HCT116 (cell line): Measurements from ENCODE around the gene U2AF2.

Source experiments
- CBX3 ChIP-seq: IDR thresholded peaks from 2 replicates; pipeline ENCODE4 v1.6.1; 2012; ENCODE audit warnings: low read depth
- EGR1 ChIP-seq: IDR thresholded peaks from 2 replicates; pipeline ENCODE4 v1.6.1; 2012; ENCODE audit warnings: low read depth
- ELF1 ChIP-seq: IDR thresholded peaks from 2 replicates; pipeline ENCODE4 v1.6.1; 2012; ENCODE audit warnings: low read depth, borderline replicate concordance
- EZH2 ChIP-seq: fragments of 200-600 bp; sonication (generic); IDR thresholded peaks from 2 replicates; pipeline ENCODE4 v1.6.1; 2017; ENCODE audit warnings: antibody characterized with exemption, mixed run types
- JUND ChIP-seq: IDR thresholded peaks from 2 replicates; pipeline ENCODE4 v1.6.1; 2012
- POLR2A ChIP-seq: IDR thresholded peaks from 2 replicates; pipeline ENCODE4 v1.7.0; 2011; ENCODE audit warnings: borderline replicate concordance; ENCODE audit not compliant: insufficient read depth, insufficient read length; ENCODE audit errors: extremely low read depth
- POLR2AphosphoS5 ChIP-seq: IDR thresholded peaks from 2 replicates; pipeline ENCODE4 v1.6.1; 2011; ENCODE audit warnings: mild to moderate bottlenecking, low read depth, low read length, moderate library complexity
- TF ChIP-seq, protein P1 (sequence below), 3 experiments: fragments of 200-600 bp in 1 of 3; sonication (generic) in 1 of 3; IDR thresholded peaks in 2 of 3; conservative IDR thresholded peaks in 1 of 3; 2 replicates each; pipeline ENCODE4 v1.5.1; 2012 to 2017; ENCODE audit warnings: low read depth in 2 of 3, low read length in 2 of 3, antibody characterized with exemption in 1 of 3, borderline replicate concordance in 1 of 3, control low read depth in 1 of 3, mild to moderate bottlenecking in 1 of 3, mixed read lengths in 1 of 3, mixed run types in 1 of 3, moderate library complexity in 1 of 3; ENCODE audit not compliant: insufficient read depth in 1 of 3

DNA sequence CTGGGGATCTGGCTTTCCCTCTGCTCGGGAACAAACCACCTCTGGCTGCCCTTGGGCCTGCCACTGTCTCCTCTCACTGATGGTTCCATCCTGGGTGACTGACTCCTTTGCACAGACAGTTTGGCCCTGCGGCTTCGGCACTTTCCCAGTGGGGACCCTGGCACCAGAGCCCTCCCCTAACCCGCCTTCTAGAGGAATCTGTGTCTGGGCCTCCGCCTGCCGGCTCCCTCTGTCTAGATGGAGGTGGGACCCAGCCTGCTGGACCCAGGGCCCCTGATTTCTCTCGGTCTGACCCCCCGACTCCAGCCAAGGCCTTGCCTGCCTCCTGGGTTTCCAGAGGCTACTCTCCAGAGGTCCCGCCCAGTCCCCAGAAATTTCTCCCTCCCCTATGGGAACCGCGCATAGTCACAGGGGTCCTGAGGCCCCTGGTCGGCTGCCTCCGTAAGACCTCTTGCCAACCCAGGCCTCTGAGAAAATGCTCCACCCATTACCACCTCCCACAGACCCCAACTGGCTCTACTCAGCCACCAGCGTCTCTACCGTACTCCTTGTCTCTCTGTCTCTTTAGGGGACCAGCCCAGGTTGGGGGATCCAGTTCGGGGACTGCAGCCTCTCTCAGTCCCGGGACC is 4.1 kb upstream of the U2AF2 start:
- TF ChIP-seq EGR1 = no peak
- TF ChIP-seq, protein P1, sequence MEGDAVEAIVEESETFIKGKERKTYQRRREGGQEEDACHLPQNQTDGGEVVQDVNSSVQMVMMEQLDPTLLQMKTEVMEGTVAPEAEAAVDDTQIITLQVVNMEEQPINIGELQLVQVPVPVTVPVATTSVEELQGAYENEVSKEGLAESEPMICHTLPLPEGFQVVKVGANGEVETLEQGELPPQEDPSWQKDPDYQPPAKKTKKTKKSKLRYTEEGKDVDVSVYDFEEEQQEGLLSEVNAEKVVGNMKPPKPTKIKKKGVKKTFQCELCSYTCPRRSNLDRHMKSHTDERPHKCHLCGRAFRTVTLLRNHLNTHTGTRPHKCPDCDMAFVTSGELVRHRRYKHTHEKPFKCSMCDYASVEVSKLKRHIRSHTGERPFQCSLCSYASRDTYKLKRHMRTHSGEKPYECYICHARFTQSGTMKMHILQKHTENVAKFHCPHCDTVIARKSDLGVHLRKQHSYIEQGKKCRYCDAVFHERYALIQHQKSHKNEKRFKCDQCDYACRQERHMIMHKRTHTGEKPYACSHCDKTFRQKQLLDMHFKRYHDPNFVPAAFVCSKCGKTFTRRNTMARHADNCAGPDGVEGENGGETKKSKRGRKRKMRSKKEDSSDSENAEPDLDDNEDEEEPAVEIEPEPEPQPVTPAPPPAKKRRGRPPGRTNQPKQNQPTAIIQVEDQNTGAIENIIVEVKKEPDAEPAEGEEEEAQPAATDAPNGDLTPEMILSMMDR (IDR thresholded peaks at IDR 0.05 in 2 of 3, conservative IDR thresholded peaks at IDR 0.05 in 1 of 3; ENCODE audit: borderline replicate concordance in 1 of 3, insufficient read depth in 1 of 3, low read depth in 2 of 3, low read length in 2 of 3) = no peak
- no peak for TF ChIP-seq EZH2
- TF ChIP-seq POLR2AphosphoS5 = no peak
- TF ChIP-seq ELF1 = no peak
- TF ChIP-seq JUND = no peak
- TF ChIP-seq POLR2A = no peak
- no peak for TF ChIP-seq CBX3
